Smooth muscle cell (in vitro differentiated cells): Measurements from ENCODE around the gene THAP12. TPM values are rescaled to one million over a fixed set of nuclear protein-coding genes. Genes with fewer than 3 reads are reported as not detected.
"Not testable (repeated sequence)": the region's sequence is repeated elsewhere in the genome, so short reads cannot be mapped to it uniquely, and the experiment has no call there.

Experiments
- DNase-seq: peaks from one replicate; lab custom pipeline; 2025; ENCODE audit not compliant: unreplicated experiment; lab: John Stamatoyannopoulos, UW
- H2AFZ ChIP-seq: fragments of 200-600 bp; sonication (generic); 2 replicates; pipeline ENCODE4 v1.6.0; 2016; ENCODE audit warnings: antibody characterized with exemption, low read depth, mild to moderate bottlenecking
- H3F3A ChIP-seq: fragments of 200-600 bp; sonication (generic); 2 replicates; pipeline ENCODE4 v1.6.0; 2017; ENCODE audit warnings: antibody characterized with exemption, low read depth
- H3K27ac ChIP-seq: fragments of 200-600 bp; sonication (generic); 2 replicates; pipeline ENCODE4 v1.5.1; 2016; ENCODE audit warnings: low read depth, mild to moderate bottlenecking
- H3K27me3 ChIP-seq: fragments of 200-600 bp; sonication (generic); 2 replicates; pipeline ENCODE4 v1.6.1; 2016; ENCODE audit warnings: low read depth, mild to moderate bottlenecking
- H3K36me3 ChIP-seq: fragments of 200-600 bp; sonication (generic); 2 replicates; pipeline ENCODE4 v1.5.1; 2016; ENCODE audit warnings: low read depth
- H3K4me1 ChIP-seq: fragments of 200-600 bp; sonication (generic); 2 replicates; pipeline ENCODE4 v1.5.1; 2016; ENCODE audit warnings: low read depth
- H3K4me2 ChIP-seq: fragments of 200-600 bp; sonication (generic); 2 replicates; pipeline ENCODE4 v1.6.0; 2016; ENCODE audit warnings: mild to moderate bottlenecking
- H3K4me3 ChIP-seq: fragments of 200-600 bp; sonication (generic); 2 replicates; pipeline ENCODE4 v1.5.1; 2016; ENCODE audit warnings: mild to moderate bottlenecking
- H3K79me2 ChIP-seq: fragments of 200-600 bp; sonication (generic); 2 replicates; pipeline ENCODE4 v1.6.0; 2016; ENCODE audit warnings: low read depth, mild to moderate bottlenecking
- H3K9ac ChIP-seq: fragments of 200-600 bp; sonication (generic); 2 replicates; pipeline ENCODE4 v1.6.0; 2016; ENCODE audit warnings: low read depth
- H3K9me3 ChIP-seq: fragments of 200-600 bp; sonication (generic); replicated peaks from 2 replicates; pipeline ENCODE4 v1.5.1; 2016; ENCODE audit warnings: low read depth
- H4K20me1 ChIP-seq: fragments of 200-600 bp; sonication (generic); 2 replicates; pipeline ENCODE4 v1.6.0; 2016; ENCODE audit warnings: low read depth
- WGBS: methylation state at CpG from one replicate; pipeline ENCODE4 v1.1.7; 2016; ENCODE audit warnings: low lambda C conversion rate; 5-methylcytosine and 5-hydroxymethylcytosine counted together
- polyA plus RNA-seq: library from polyadenylated mRNA; unstranded; fragments of >200 nt; fragmentation: Nextera tagmentation; extraction: Ambion mirVana; gene quantifications from 2 replicates; pipeline ENCODE4 v1.2.1, GENCODE V29; 2016
- total RNA-seq: library from RNA; depleted of rRNA; stranded (reverse); fragments of >200 nt; gene quantifications from 2 replicates; pipeline ENCODE4 v1.2.3, GENCODE V29; 2014
- TF ChIP-seq, protein P1 (sequence below): fragments of 200-600 bp; sonication (generic); IDR thresholded peaks from 2 replicates; pipeline ENCODE4 v1.5.1; 2017; ENCODE audit warnings: borderline replicate concordance, mild to moderate bottlenecking, antibody characterized with exemption; ENCODE audit not compliant: insufficient read depth, poor library complexity, severe bottlenecking

The THAP12 gene
- total and polyA plus RNA-seq, 2 experiments from 2014 or later, result 17.2 to 55.0 TPM

DNA sequence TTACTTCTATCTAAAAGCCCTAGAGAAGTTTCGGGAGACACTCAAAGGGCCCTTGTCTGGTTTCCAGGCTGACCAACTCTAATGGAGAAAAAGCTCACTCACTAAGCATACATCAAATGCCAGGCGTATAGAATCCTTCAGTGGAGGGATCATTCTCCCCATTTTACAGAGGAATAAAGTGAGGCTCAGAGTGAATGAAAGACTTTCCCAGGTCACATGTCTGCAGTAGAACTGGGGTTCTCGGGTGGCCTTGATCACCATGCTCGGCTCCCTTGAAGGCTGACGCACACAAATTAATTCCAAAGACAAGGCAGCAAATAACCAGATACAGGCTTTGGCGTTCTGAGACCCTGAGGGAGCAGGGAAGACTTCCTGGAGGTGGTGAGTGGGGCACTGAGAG lies 60.0 kb downstream of the THAP12 start:
- Histone ChIP-seq H3K4me3 (no peak overlapping the region), H3K36me3 (no peaks in the 10 kb centered on the region), H3K27me3 (peaks cover 27% of the 10 kb centered on the region), H3K4me2 (no peak overlapping the region), H3K9me3 (no peaks in the 10 kb centered on the region), H3K9ac (no peak overlapping the region), H3F3A (peaks cover 5% of the 10 kb centered on the region), H2AFZ (no peak overlapping the region), H3K4me1 (peaks cover 4% of the 10 kb centered on the region), H3K79me2 (no peaks in the 10 kb centered on the region), H4K20me1 (no peaks in the 10 kb centered on the region), H3K27ac (no peak overlapping the region)
- WGBS, result 91% methylated on average over 6 of the region's 6 CpGs
- no peak for DNase-seq
- TF ChIP-seq, protein P1, sequence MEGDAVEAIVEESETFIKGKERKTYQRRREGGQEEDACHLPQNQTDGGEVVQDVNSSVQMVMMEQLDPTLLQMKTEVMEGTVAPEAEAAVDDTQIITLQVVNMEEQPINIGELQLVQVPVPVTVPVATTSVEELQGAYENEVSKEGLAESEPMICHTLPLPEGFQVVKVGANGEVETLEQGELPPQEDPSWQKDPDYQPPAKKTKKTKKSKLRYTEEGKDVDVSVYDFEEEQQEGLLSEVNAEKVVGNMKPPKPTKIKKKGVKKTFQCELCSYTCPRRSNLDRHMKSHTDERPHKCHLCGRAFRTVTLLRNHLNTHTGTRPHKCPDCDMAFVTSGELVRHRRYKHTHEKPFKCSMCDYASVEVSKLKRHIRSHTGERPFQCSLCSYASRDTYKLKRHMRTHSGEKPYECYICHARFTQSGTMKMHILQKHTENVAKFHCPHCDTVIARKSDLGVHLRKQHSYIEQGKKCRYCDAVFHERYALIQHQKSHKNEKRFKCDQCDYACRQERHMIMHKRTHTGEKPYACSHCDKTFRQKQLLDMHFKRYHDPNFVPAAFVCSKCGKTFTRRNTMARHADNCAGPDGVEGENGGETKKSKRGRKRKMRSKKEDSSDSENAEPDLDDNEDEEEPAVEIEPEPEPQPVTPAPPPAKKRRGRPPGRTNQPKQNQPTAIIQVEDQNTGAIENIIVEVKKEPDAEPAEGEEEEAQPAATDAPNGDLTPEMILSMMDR, result no peak

DNA sequence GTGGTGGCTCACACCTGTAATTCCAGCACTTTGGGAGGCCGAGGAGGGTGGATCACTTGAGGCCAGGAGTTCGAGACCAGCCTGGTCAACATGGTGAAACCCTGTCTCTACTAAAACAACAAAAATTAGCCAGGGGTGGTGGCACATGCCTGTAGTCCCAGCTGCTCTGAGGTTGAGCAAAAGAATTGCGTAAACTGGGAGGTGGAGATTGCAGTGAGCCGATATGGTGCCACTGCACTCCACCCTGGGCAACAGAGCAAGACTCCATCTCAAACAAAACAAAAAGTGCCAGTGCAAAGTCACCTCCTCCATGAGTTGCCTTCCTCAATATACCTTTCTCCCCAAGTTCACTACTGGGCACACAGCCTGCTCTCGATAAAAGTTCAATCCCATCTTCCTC lies 61.1 kb downstream of the THAP12 start:
- not testable (repeated sequence) for H3K36me3 ChIP-seq, H3F3A ChIP-seq, H3K4me1 ChIP-seq, H3K9ac ChIP-seq, H2AFZ ChIP-seq, H3K4me2 ChIP-seq, H3K9me3 ChIP-seq, H4K20me1 ChIP-seq, H3K4me3 ChIP-seq, DNase-seq, H3K79me2 ChIP-seq, H3K27ac ChIP-seq
- H3K27me3 ChIP-seq, result peaks cover 27% of the 10 kb centered on the region
- 89% methylated on average over 5 of the region's 5 CpGs for WGBS

GRCh38 chr11:76318744-76319384 lies 62.1 kb downstream of the THAP12 start:
- H3K9ac ChIP-seq, result no peak overlapping the region
- no peak overlapping the region for H3K4me3 ChIP-seq
- WGBS, result 18% methylated on average over 7 of the region's 7 CpGs
- no peaks in the 10 kb centered on the region for H3K79me2 ChIP-seq
- no peak overlapping the region for H3K27ac ChIP-seq
- peaks cover 27% of the 10 kb centered on the region for H3K27me3 ChIP-seq
- H3K4me1 ChIP-seq, result peaks cover 4% of the 10 kb centered on the region
- H3F3A ChIP-seq, result peaks cover 5% of the 10 kb centered on the region
- H4K20me1 ChIP-seq, result no peaks in the 10 kb centered on the region
- H2AFZ ChIP-seq, result no peak overlapping the region
- no peak overlapping the region for H3K4me2 ChIP-seq
- TF ChIP-seq, protein P1, result peak; percentile 97
- peak; percentile 39 for DNase-seq
- H3K9me3 ChIP-seq, result no peaks in the 10 kb centered on the region
- no peaks in the 10 kb centered on the region for H3K36me3 ChIP-seq

GRCh38 chr11:76317296-76317695 lies 63.6 kb downstream of the THAP12 start:
- Histone ChIP-seq H3K79me2 (no peaks in the 10 kb centered on the region), H3K4me2 (no peak overlapping the region), H3K36me3 (no peaks in the 10 kb centered on the region), H3K4me1 (peaks cover 4% of the 10 kb centered on the region), H3K9ac (no peak overlapping the region), H3K4me3 (no peak overlapping the region), H3K9me3 (no peaks in the 10 kb centered on the region), H2AFZ (no peak overlapping the region), H4K20me1 (no peaks in the 10 kb centered on the region), H3K27ac (no peak overlapping the region), H3K27me3 (peaks cover 24% of the 10 kb centered on the region), H3F3A (no peaks in the 10 kb centered on the region)
- DNase-seq, result no peak
- TF ChIP-seq, protein P1, result no peak
- 94% methylated on average over 3 of the region's 3 CpGs for WGBS
